Measurements from ENCODE around the gene SDC1. TPM values are rescaled to one million over a fixed set of nuclear protein-coding genes. Genes with fewer than 3 reads are reported as not detected.

Gene SDC1
- total RNA-seq, 2 experiments from 2014 or later, result 0.10 TPM; not detected in 1

GRCh38 chr2:20216130-20217025 is 8.6 kb downstream of the SDC1 start:
- POLR2A ChIA-PET, result interaction anchor here (0.7 kb wide), 1 partner anchor 593 kb away, joined by 3 read pairs; no protein-coding TSS in a partner anchor
- no peaks in the 10 kb centered on the region for H4K20me1 ChIP-seq (ENCODE audit: insufficient read depth, low read length)
- no TSS peak for BruUV-seq (replicated peaks)
- no peak overlapping the region for H2AFZ ChIP-seq (ENCODE audit: low read length)
- no peaks in the 10 kb centered on the region for H3K36me3 ChIP-seq (ENCODE audit: insufficient read depth, low read length)
- H3K4me2 ChIP-seq (ENCODE audit: low read length), result no peak overlapping the region
- no peaks in the 10 kb centered on the region for H3K79me2 ChIP-seq (ENCODE audit: insufficient read depth, low read depth, low read length)
- DNase-seq (ENCODE audit: low spot score), result no peak
- no peak for TF ChIP-seq CTCF (conservative IDR thresholded peaks at IDR 0.05; ENCODE audit: low read length)
- CTCF ChIA-PET (ENCODE audit: unreplicated experiment), result no interaction called here
- H3K9me2 ChIP-seq (ENCODE audit: insufficient read depth, low read length), result no peaks in the 10 kb centered on the region
- intact Hi-C loops (cut with micrococcal nuclease; ENCODE audit: unreplicated experiment), result no loop called here
- no peaks in the 10 kb centered on the region for H3K9me3 ChIP-seq (ENCODE audit: low read length)
- H3K4me1 ChIP-seq (ENCODE audit: insufficient read depth, low read length, poor library complexity, severe bottlenecking), result peaks cover 26% of the 10 kb centered on the region
- no peak overlapping the region for H3K4me3 ChIP-seq (ENCODE audit: low read depth, low read length, poor library complexity, severe bottlenecking)
- no peak overlapping the region for H3K27ac ChIP-seq (ENCODE audit: low read depth, low read length, poor library complexity, severe bottlenecking)

- BruUV-seq (replicated peaks), result no TSS peak
- Histone ChIP-seq H3K9me2 (ENCODE audit: insufficient read depth, low read length) (no peaks in the 10 kb centered on the region), H3K4me1 (ENCODE audit: insufficient read depth, low read length, poor library complexity, severe bottlenecking) (peaks cover 26% of the 10 kb centered on the region), H3K27ac (ENCODE audit: low read depth, low read length, poor library complexity, severe bottlenecking) (no peak overlapping the region), H3K79me2 (ENCODE audit: insufficient read depth, low read depth, low read length) (no peaks in the 10 kb centered on the region), H4K20me1 (ENCODE audit: insufficient read depth, low read length) (no peaks in the 10 kb centered on the region), H3K9me3 (ENCODE audit: low read length) (no peaks in the 10 kb centered on the region), H3K4me3 (ENCODE audit: low read depth, low read length, poor library complexity, severe bottlenecking) (no peak overlapping the region), H3K36me3 (ENCODE audit: insufficient read depth, low read length) (no peaks in the 10 kb centered on the region), H3K4me2 (ENCODE audit: low read length) (no peak overlapping the region), H2AFZ (ENCODE audit: low read length) (no peak overlapping the region)
- no peak for DNase-seq (ENCODE audit: low spot score)
- intact Hi-C loops (cut with micrococcal nuclease; ENCODE audit: unreplicated experiment), result no loop called here
- POLR2A ChIA-PET, result no interaction called here
- CTCF ChIA-PET (ENCODE audit: unreplicated experiment), result no interaction called here
- TF ChIP-seq EZH2phosphoT487 (IDR thresholded peaks at IDR 0.05; ENCODE audit: borderline replicate concordance, low read depth, low read length), result no peak
- no peak for TF ChIP-seq CTCF (conservative IDR thresholded peaks at IDR 0.05; ENCODE audit: low read length)
Observed at GRCh38 chr2:20215183-20216040, 9.5 kb downstream of the SDC1 start.
